Endothelial cell of umbilical vein (primary cell): ENCODE measurements around the gene INTS6. TPM values are rescaled to one million over a fixed set of nuclear protein-coding genes. Genes with fewer than 3 reads are reported as not detected.

ENCODE experiments used
- BruUV-seq: library from RNA; stranded (reverse); fragments of 400-500 nt; replicated peaks from 2 replicates; lab custom pipeline; 2021; lab: Mats Ljungman, UMichigan
- CTCF ChIA-PET: fragments of 300-600, 350-600 bp; sonication (Branson Sonifier 250); formaldehyde crosslinking; loops from one replicate; lab custom pipeline; 2021; ENCODE audit warnings: antibody characterized with exemption, inconsistent platforms; lab: Charles Lee
- POLR2A ChIA-PET: fragments of 300-600, 350-600 bp; sonication (Branson Sonifier 250); formaldehyde crosslinking; loops from one replicate; lab custom pipeline; 2021; ENCODE audit warnings: antibody characterized with exemption, inconsistent platforms; lab: Charles Lee
- DNase-seq: peaks from one replicate; pipeline ENCODE4 v3.0.0-alpha.2; 2011; ENCODE audit warnings: low read depth, low spot score
- FAIRE-seq: peaks from 2 replicates; lab custom pipeline; 2011; peaks lifted over from hg19 to GRCh38; lab: Jason Lieb, UNC
- H2AFZ ChIP-seq: 2 replicates; pipeline ENCODE4 v1.6.0; 2012; ENCODE audit warnings: low read depth, low read length, control low read depth, inconsistent platforms
- H3K27ac ChIP-seq: 2 replicates; pipeline ENCODE4 v1.5.1; 2011; ENCODE audit warnings: low read depth, mild to moderate bottlenecking, control low read depth, low read length, moderate library complexity; ENCODE audit not compliant: insufficient read depth
- H3K27me3 ChIP-seq, 2 experiments: 2 replicates each; pipeline versions ENCODE4 v1.6.0 to v1.6.1; 2011; ENCODE audit warnings: low read length in 2 of 2, mixed read lengths in 1 of 2; ENCODE audit not compliant: control insufficient read depth in 2 of 2, insufficient read depth in 2 of 2
- H3K36me3 ChIP-seq, 2 experiments: 2 replicates in 1 of 2; 3 replicates in 1 of 2; pipeline ENCODE4 v1.5.1; 2011; ENCODE audit warnings: low read length in 2 of 2, mild to moderate bottlenecking in 1 of 2, moderate library complexity in 1 of 2; ENCODE audit not compliant: control insufficient read depth in 2 of 2, insufficient read depth in 2 of 2; ENCODE audit errors: extremely low read depth in 1 of 2
- H3K4me1 ChIP-seq: 3 replicates; pipeline ENCODE4 v1.5.1; 2011; ENCODE audit warnings: mild to moderate bottlenecking, low read length; ENCODE audit not compliant: control insufficient read depth, insufficient read depth; ENCODE audit errors: extremely low read depth
- H3K4me2 ChIP-seq: 2 replicates; pipeline ENCODE4 v1.6.1; 2011; ENCODE audit warnings: low read length, control low read depth, mixed read lengths; ENCODE audit not compliant: insufficient read depth
- H3K4me3 ChIP-seq, 3 experiments: fragments of 200-600 bp in 1 of 3; sonication (generic), shearing (Covaris generic) in 1 of 3; replicated peaks in 1 of 3; 2 replicates each; pipeline ENCODE4 v1.5.1; 2011 to 2016; ENCODE audit warnings: control low read depth in 3 of 3, low read length in 3 of 3, mild to moderate bottlenecking in 2 of 3, inconsistent platforms in 1 of 3, low read depth in 1 of 3, moderate library complexity in 1 of 3; ENCODE audit not compliant: insufficient read depth in 1 of 3
- H3K79me2 ChIP-seq: 2 replicates; pipeline ENCODE4 v1.6.0; 2012; ENCODE audit warnings: low read length, inconsistent platforms; ENCODE audit not compliant: control insufficient read depth, insufficient read depth
- H3K9ac ChIP-seq: replicated peaks from 2 replicates; pipeline ENCODE3; 2011; ENCODE audit warnings: low read length, control low read depth; ENCODE audit not compliant: insufficient read depth; ENCODE audit errors: extremely low read depth
- H3K9me1 ChIP-seq: replicated peaks from 3 replicates; pipeline ENCODE4 v1.6.0; 2011; ENCODE audit warnings: mild to moderate bottlenecking, low read length; ENCODE audit not compliant: control insufficient read depth, insufficient read depth; ENCODE audit errors: extremely low read depth
- H3K9me3 ChIP-seq: replicated peaks from 2 replicates; pipeline ENCODE4 v1.5.1; 2012; ENCODE audit warnings: low read length, inconsistent platforms; ENCODE audit not compliant: control insufficient read depth, insufficient read depth
- H4K20me1 ChIP-seq: replicated peaks from 2 replicates; pipeline ENCODE3; 2011; ENCODE audit warnings: mild to moderate bottlenecking, low read length; ENCODE audit not compliant: control insufficient read depth, insufficient read depth; ENCODE audit errors: extremely low read depth
- EZH2 ChIP-seq: IDR thresholded peaks from 2 replicates; pipeline ENCODE4 v1.6.1; 2012; ENCODE audit warnings: borderline replicate concordance, low read depth, mild to moderate bottlenecking, moderate library complexity, low read length, inconsistent platforms; ENCODE audit not compliant: severe bottlenecking
- FOS ChIP-seq: IDR thresholded peaks from 2 replicates; pipeline ENCODE4 v1.6.1; 2011; ENCODE audit warnings: mild to moderate bottlenecking, low read length, moderate library complexity, borderline replicate concordance; ENCODE audit not compliant: insufficient read depth
- GATA2 ChIP-seq: IDR thresholded peaks from 2 replicates; pipeline ENCODE4 v1.7.0; 2011; ENCODE audit warnings: low read depth, mild to moderate bottlenecking, moderate library complexity, mixed read lengths, low read length; ENCODE audit not compliant: insufficient read length, insufficient read depth
- JUN ChIP-seq: IDR thresholded peaks from 2 replicates; pipeline ENCODE4 v1.6.1; 2011; ENCODE audit warnings: borderline replicate concordance, low read depth; ENCODE audit not compliant: insufficient read length, insufficient read depth
- MYC ChIP-seq: IDR thresholded peaks from one replicate; pipeline ENCODE4 v1.6.1; 2011; ENCODE audit warnings: mild to moderate bottlenecking, low read depth, low read length
- POLR2A ChIP-seq: IDR thresholded peaks from 2 replicates; pipeline ENCODE4 v1.6.1; 2012; ENCODE audit warnings: low read depth, mild to moderate bottlenecking, control low read depth, low read length
- POLR2AphosphoS5 ChIP-seq: IDR thresholded peaks from 2 replicates; pipeline ENCODE4 v1.6.1; 2012; ENCODE audit warnings: low read depth, mild to moderate bottlenecking, control low read depth, low read length, moderate library complexity; ENCODE audit not compliant: insufficient read depth
- dilution Hi-C: fragments of 300-500 bp; cut with MboI; formaldehyde crosslinking; loops from one replicate; pipeline ENCODE4 v1.15.0; 2019; ENCODE audit warnings: low sequenced_read_pairs; ENCODE audit not compliant: extremely low pct_ligation_motif_present
- intact Hi-C: fragments of 100-400 bp; cut with micrococcal nuclease; formaldehyde crosslinking; loops from one replicate; pipeline ENCODE4 v1.10.0; 2022
- polyA plus RNA-seq, 4 experiments: library from polyadenylated mRNA; depleted of rRNA in 3 of 4; stranded (reverse) in 3 of 4; unstranded in 1 of 4; fragments of >200 nt; gene quantifications; 2 replicates each; pipeline versions ENCODE4 v1.2.1 to v1.2.3, GENCODE V29; 2011 to 2012; ENCODE audit warnings: missing spikeins in 1 of 4
- total RNA-seq: library from RNA; stranded (reverse); gene quantifications from 2 replicates; pipeline ENCODE4 v1.2.3, GENCODE V29; 2021
- TF ChIP-seq, protein P1 (sequence below): IDR thresholded peaks from 2 replicates; pipeline ENCODE4 v1.6.1; 2011; ENCODE audit not compliant: insufficient read depth, insufficient read length
- TF ChIP-seq, protein P2 (sequence below), 2 donors: IDR thresholded peaks; 1 replicate in 1 of 2; 2 replicates in 1 of 2; pipeline ENCODE4 v1.5.1; 2011; ENCODE audit warnings: low read length in 2 of 2, mild to moderate bottlenecking in 2 of 2, moderate library complexity in 2 of 2, control low read depth in 1 of 2, inconsistent platforms in 1 of 2, low read depth in 1 of 2; ENCODE audit not compliant: insufficient read depth in 1 of 2; ENCODE audit errors: extremely low read depth in 1 of 2

Gene INTS6
- total and polyA plus RNA-seq, 2 donors (not counting 3 experiments of a cell fraction or from before 2014, with no cell fraction given) = 9.5 to 45.4 TPM

DNA sequence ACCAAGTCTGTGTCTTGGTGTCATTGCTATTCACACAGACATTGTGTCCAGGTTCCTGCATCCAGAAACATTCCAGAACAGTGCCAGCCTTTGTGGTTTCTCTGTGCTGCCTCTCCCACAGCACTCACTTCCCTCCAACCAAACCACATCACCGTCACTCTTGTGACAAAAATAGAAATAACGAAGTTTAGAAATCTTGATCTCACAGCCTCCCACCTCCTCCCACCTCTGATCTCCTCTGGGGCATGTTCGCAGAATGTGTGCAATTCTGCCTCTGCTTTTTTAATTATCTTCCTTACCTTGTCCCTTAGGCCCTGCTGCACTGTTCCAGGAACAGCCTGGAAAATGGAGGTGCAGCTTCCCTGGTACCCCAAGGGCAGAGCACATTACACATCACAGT lies 122.0 kb downstream of the INTS6 start:
- Histone ChIP-seq H3K9me1 (no peaks in the 10 kb centered on the region), H4K20me1 (no peaks in the 10 kb centered on the region), H3K4me3 (no peak overlapping the region), H3K9me3 (no peaks in the 10 kb centered on the region), H3K4me1 (no peaks in the 10 kb centered on the region), H3K9ac (no peak overlapping the region), H3K79me2 (no peaks in the 10 kb centered on the region), H3K27me3 (peaks cover 0 to 3% of the 10 kb centered on the region in 2 experiments), H3K36me3 (no peaks in the 10 kb centered on the region), H3K27ac (no peak overlapping the region), H3K4me2 (no peak overlapping the region), H2AFZ (no peak overlapping the region)
- BruUV-seq = no TSS peak
- ChIA-PET POLR2A (no interaction called here), CTCF (interaction anchor here (0.6 to 1.6 kb wide), 2 partner anchors 45 to 94 kb away, joined by 3 to 4 read pairs; no protein-coding TSS in a partner anchor)
- no peak for FAIRE-seq
- intact Hi-C loops (no loop called here), dilution Hi-C loops (no loop called here)
- no peak for TF ChIP-seq POLR2AphosphoS5
- TF ChIP-seq POLR2A = no peak
- no peak for TF ChIP-seq GATA2
- no peak for TF ChIP-seq EZH2
- TF ChIP-seq MYC = no peak
- TF ChIP-seq JUN = no peak
- TF ChIP-seq, protein P1, sequence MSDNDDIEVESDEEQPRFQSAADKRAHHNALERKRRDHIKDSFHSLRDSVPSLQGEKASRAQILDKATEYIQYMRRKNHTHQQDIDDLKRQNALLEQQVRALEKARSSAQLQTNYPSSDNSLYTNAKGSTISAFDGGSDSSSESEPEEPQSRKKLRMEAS = no peak
- no peak for DNase-seq

DNA sequence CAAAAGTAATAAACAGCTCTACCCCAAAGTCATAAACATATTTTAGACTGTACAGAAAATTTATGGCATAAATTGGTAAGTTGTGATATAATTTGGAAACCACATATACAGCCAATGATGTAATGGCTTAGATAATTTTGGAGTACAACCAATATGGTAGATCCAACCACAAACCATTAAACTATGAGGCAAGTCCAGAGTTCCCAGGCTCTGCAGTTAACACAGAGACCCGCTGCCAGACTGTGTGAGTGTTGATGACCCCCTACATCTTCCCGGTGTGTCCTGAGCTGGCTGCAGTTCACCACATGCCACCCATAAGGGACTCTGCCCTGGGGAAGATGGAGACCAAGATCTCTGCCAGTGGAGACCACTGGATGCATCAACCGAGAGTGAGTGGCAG lies 123.2 kb downstream of the INTS6 start:
- H4K20me1 ChIP-seq = no peaks in the 10 kb centered on the region
- peaks cover 0 to 3% of the 10 kb centered on the region in 2 experiments for H3K27me3 ChIP-seq
- no peak overlapping the region for H3K9ac ChIP-seq
- H3K4me3 ChIP-seq = no peak overlapping the region
- no peak overlapping the region for H3K27ac ChIP-seq
- H3K79me2 ChIP-seq = no peaks in the 10 kb centered on the region
- TF ChIP-seq FOS (no peak), POLR2A (no peak), EZH2 (no peak), JUN (no peak), MYC (no peak), GATA2 (no peak), POLR2AphosphoS5 (no peak)
- TF ChIP-seq, protein P1 = no peak
- TF ChIP-seq, protein P2, sequence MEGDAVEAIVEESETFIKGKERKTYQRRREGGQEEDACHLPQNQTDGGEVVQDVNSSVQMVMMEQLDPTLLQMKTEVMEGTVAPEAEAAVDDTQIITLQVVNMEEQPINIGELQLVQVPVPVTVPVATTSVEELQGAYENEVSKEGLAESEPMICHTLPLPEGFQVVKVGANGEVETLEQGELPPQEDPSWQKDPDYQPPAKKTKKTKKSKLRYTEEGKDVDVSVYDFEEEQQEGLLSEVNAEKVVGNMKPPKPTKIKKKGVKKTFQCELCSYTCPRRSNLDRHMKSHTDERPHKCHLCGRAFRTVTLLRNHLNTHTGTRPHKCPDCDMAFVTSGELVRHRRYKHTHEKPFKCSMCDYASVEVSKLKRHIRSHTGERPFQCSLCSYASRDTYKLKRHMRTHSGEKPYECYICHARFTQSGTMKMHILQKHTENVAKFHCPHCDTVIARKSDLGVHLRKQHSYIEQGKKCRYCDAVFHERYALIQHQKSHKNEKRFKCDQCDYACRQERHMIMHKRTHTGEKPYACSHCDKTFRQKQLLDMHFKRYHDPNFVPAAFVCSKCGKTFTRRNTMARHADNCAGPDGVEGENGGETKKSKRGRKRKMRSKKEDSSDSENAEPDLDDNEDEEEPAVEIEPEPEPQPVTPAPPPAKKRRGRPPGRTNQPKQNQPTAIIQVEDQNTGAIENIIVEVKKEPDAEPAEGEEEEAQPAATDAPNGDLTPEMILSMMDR (IDR thresholded peaks at IDR 0.05; ENCODE audit: extremely low read depth in 1 of 2, insufficient read depth in 1 of 2, low read depth in 1 of 2, low read length in 2 of 2) = no peak
- H3K4me1 ChIP-seq = no peaks in the 10 kb centered on the region
- H2AFZ ChIP-seq = no peak overlapping the region
- intact Hi-C loops (no loop called here), dilution Hi-C loops (no loop called here)
- no peak overlapping the region for H3K4me2 ChIP-seq
- POLR2A ChIA-PET = no interaction called here
- no peak for FAIRE-seq
- CTCF ChIA-PET = interaction anchor here (2.6 kb wide), 1 partner anchor 14 kb away, joined by 7 read pairs; no protein-coding TSS in a partner anchor
- no peaks in the 10 kb centered on the region for H3K9me1 ChIP-seq
- no peak for DNase-seq
- BruUV-seq = no TSS peak
- H3K9me3 ChIP-seq = no peaks in the 10 kb centered on the region
- H3K36me3 ChIP-seq = no peaks in the 10 kb centered on the region
